ENCODE data around the gene GLP1R. TPM values are rescaled to one million over a fixed set of nuclear protein-coding genes. Genes with fewer than 3 reads are reported as not detected.

The GLP1R gene
- total RNA-seq, 1 experiment from 2014 or later = not detected

GRCh38 chr6:39090036-39090435 lies 41.5 kb downstream of the GLP1R start:
- H3K36me3 ChIP-seq (ENCODE audit: control insufficient read depth, insufficient read depth, low read length) = no peaks in the 10 kb centered on the region
- BruUV-seq (replicated peaks) = no TSS peak
- H3K27ac ChIP-seq (ENCODE audit: low read length) = no peak overlapping the region
- intact Hi-C loops (cut with micrococcal nuclease; ENCODE audit: unreplicated experiment) (no loop called here), in situ Hi-C loops (cut with HindIII; ENCODE audit: low pct_unique_long_range_greater_than_20kb, low sequenced_read_pairs) (no loop called here)
- no peaks in the 10 kb centered on the region for H3K9me3 ChIP-seq (ENCODE audit: control insufficient read depth, insufficient read depth, low read depth, low read length)
- H3K4me1 ChIP-seq (ENCODE audit: control insufficient read depth, insufficient read depth, low read length) = no peaks in the 10 kb centered on the region
- ChIA-PET CTCF (no interaction called here), POLR2A (no interaction called here)
- no peak overlapping the region for H3K4me3 ChIP-seq (ENCODE audit: low read depth in 2 of 2, low read length in 2 of 2)
- TF ChIP-seq CTCF (IDR thresholded peaks at IDR 0.05) (no peak), REST (IDR thresholded peaks at IDR 0.05; ENCODE audit: insufficient read depth in 1 of 2, low read depth in 2 of 2, low read length in 1 of 2) (no peak), POLR2AphosphoS5 (IDR thresholded peaks at IDR 0.05; ENCODE audit: low read depth, low read length) (no peak), SIN3A (IDR thresholded peaks at IDR 0.05; ENCODE audit: borderline replicate concordance, insufficient read depth, low read depth, low read length) (no peak), TCF7L2 (IDR thresholded peaks at IDR 0.05; ENCODE audit: low read depth, low read length) (no peak)
- DNase-seq (ENCODE audit: low read depth, low spot score) (no peak), ATAC-seq (no peak)
- H3K27me3 ChIP-seq (ENCODE audit: control insufficient read depth, insufficient read depth, low read length) = peaks cover 41% of the 10 kb centered on the region

- Histone ChIP-seq H3K4me3 (ENCODE audit: low read depth in 2 of 2, low read length in 2 of 2) (no peak overlapping the region), H3K9me3 (ENCODE audit: control insufficient read depth, insufficient read depth, low read depth, low read length) (no peaks in the 10 kb centered on the region), H3K4me1 (ENCODE audit: control insufficient read depth, insufficient read depth, low read length) (no peaks in the 10 kb centered on the region), H3K27ac (ENCODE audit: low read length) (no peak overlapping the region), H3K36me3 (ENCODE audit: control insufficient read depth, insufficient read depth, low read length) (no peaks in the 10 kb centered on the region), H3K27me3 (ENCODE audit: control insufficient read depth, insufficient read depth, low read length) (peaks cover 41% of the 10 kb centered on the region)
- DNase-seq (ENCODE audit: low read depth, low spot score) (no peak), ATAC-seq (no peak)
- intact Hi-C loops (cut with micrococcal nuclease; ENCODE audit: unreplicated experiment) (no loop called here), in situ Hi-C loops (cut with HindIII; ENCODE audit: low pct_unique_long_range_greater_than_20kb, low sequenced_read_pairs) (no loop called here)
- ChIA-PET CTCF (no interaction called here), POLR2A (no interaction called here)
- BruUV-seq (replicated peaks) = no TSS peak
- TF ChIP-seq REST (IDR thresholded peaks at IDR 0.05; ENCODE audit: insufficient read depth in 1 of 2, low read depth in 2 of 2, low read length in 1 of 2) (no peak), POLR2AphosphoS5 (IDR thresholded peaks at IDR 0.05; ENCODE audit: low read depth, low read length) (no peak), SIN3A (IDR thresholded peaks at IDR 0.05; ENCODE audit: borderline replicate concordance, insufficient read depth, low read depth, low read length) (no peak), TCF7L2 (IDR thresholded peaks at IDR 0.05; ENCODE audit: low read depth, low read length) (no peak), CTCF (IDR thresholded peaks at IDR 0.05) (no peak)
These were observed 42.6 kb downstream of the GLP1R start for GRCh38 chr6:39091220-39091619.

Data from Panc1 (cell line).